ENCODE measurements around the gene TOX2.

TOX2 gene

GRCh38 chr20:43923322-43923721 lies 8.7 kb downstream of the TOX2 start:
- Histone ChIP-seq H3K9me2 (replicated peaks; ENCODE audit: control insufficient read depth, low read length) (no peaks in the 10 kb centered on the region), H3K27me3 (ENCODE audit: control insufficient read depth, low read length) (peaks cover 29% of the 10 kb centered on the region), H3F3A (ENCODE audit: control insufficient read depth, insufficient read depth) (no peaks in the 10 kb centered on the region), H3K4me1 (ENCODE audit: control insufficient read depth, low read length) (no peaks in the 10 kb centered on the region), H3K27ac (ENCODE audit: low read depth, low read length) (no peak overlapping the region), H3K9me3 (ENCODE audit: control insufficient read depth, insufficient read depth, low read length) (no peaks in the 10 kb centered on the region), H3K4me3 (ENCODE audit: low read length) (no peak overlapping the region), H3K36me3 (ENCODE audit: control insufficient read depth, low read length) (no peaks in the 10 kb centered on the region), H3K4me2 (ENCODE audit: low read length) (no peak overlapping the region), H4K20me1 (ENCODE audit: control insufficient read depth, insufficient read depth, low read depth, low read length) (no peaks in the 10 kb centered on the region), H3K79me2 (ENCODE audit: control insufficient read depth, low read length) (no peaks in the 10 kb centered on the region)
- TF ChIP-seq CTCF (IDR thresholded peaks at IDR 0.05; ENCODE audit: low read depth, low read length, poor library complexity, severe bottlenecking), result no peak
- TF ChIP-seq EZH2phosphoT487 (IDR thresholded peaks at IDR 0.05; ENCODE audit: borderline replicate concordance, low read length), result no peak

- H3K4me2 ChIP-seq (ENCODE audit: low read length), result no peak overlapping the region
- H3K27me3 ChIP-seq (ENCODE audit: control insufficient read depth, low read length), result peaks cover 29% of the 10 kb centered on the region
Measured at GRCh38 chr20:43923917-43924316, 9.3 kb downstream of the TOX2 start.

GRCh38 chr20:43925215-43925614 lies 10.6 kb downstream of the TOX2 start:
- no peaks in the 10 kb centered on the region for H3F3A ChIP-seq (ENCODE audit: control insufficient read depth, insufficient read depth)
- H3K9me3 ChIP-seq (ENCODE audit: control insufficient read depth, insufficient read depth, low read length), result no peaks in the 10 kb centered on the region
- H3K27ac ChIP-seq (ENCODE audit: low read depth, low read length), result no peak overlapping the region
- H3K4me1 ChIP-seq (ENCODE audit: control insufficient read depth, low read length), result no peaks in the 10 kb centered on the region
- H3K79me2 ChIP-seq (ENCODE audit: control insufficient read depth, low read length), result no peaks in the 10 kb centered on the region
- no peaks in the 10 kb centered on the region for H3K36me3 ChIP-seq (ENCODE audit: control insufficient read depth, low read length)
- H4K20me1 ChIP-seq (ENCODE audit: control insufficient read depth, insufficient read depth, low read depth, low read length), result no peaks in the 10 kb centered on the region
- no peak overlapping the region for H3K4me3 ChIP-seq (ENCODE audit: low read length)
- no peak overlapping the region for H3K4me2 ChIP-seq (ENCODE audit: low read length)
- H3K9me2 ChIP-seq (replicated peaks; ENCODE audit: control insufficient read depth, low read length), result no peaks in the 10 kb centered on the region
- TF ChIP-seq EZH2phosphoT487 (IDR thresholded peaks at IDR 0.05; ENCODE audit: borderline replicate concordance, low read length) (no peak), CTCF (IDR thresholded peaks at IDR 0.05; ENCODE audit: low read depth, low read length, poor library complexity, severe bottlenecking) (no peak)
- H3K27me3 ChIP-seq (ENCODE audit: control insufficient read depth, low read length), result peaks cover 29% of the 10 kb centered on the region

More at GRCh38 chr20:43923917-43924316, 9.3 kb downstream of the TOX2 start:
- Histone ChIP-seq H3K4me3 (ENCODE audit: low read length) (no peak overlapping the region), H3K27ac (ENCODE audit: low read depth, low read length) (no peak overlapping the region), H3K36me3 (ENCODE audit: control insufficient read depth, low read length) (no peaks in the 10 kb centered on the region), H3K4me1 (ENCODE audit: control insufficient read depth, low read length) (no peaks in the 10 kb centered on the region), H3K79me2 (ENCODE audit: control insufficient read depth, low read length) (no peaks in the 10 kb centered on the region), H4K20me1 (ENCODE audit: control insufficient read depth, insufficient read depth, low read depth, low read length) (no peaks in the 10 kb centered on the region), H3K9me3 (ENCODE audit: control insufficient read depth, insufficient read depth, low read length) (no peaks in the 10 kb centered on the region), H3K9me2 (replicated peaks; ENCODE audit: control insufficient read depth, low read length) (no peaks in the 10 kb centered on the region), H3F3A (ENCODE audit: control insufficient read depth, insufficient read depth) (no peaks in the 10 kb centered on the region)
- TF ChIP-seq CTCF (IDR thresholded peaks at IDR 0.05; ENCODE audit: low read depth, low read length, poor library complexity, severe bottlenecking), result no peak
- no peak for TF ChIP-seq EZH2phosphoT487 (IDR thresholded peaks at IDR 0.05; ENCODE audit: borderline replicate concordance, low read length)

- Histone ChIP-seq H3F3A (ENCODE audit: control insufficient read depth, insufficient read depth) (no peaks in the 10 kb centered on the region), H3K9me2 (replicated peaks; ENCODE audit: control insufficient read depth, low read length) (no peaks in the 10 kb centered on the region), H3K4me2 (ENCODE audit: low read length) (no peak overlapping the region), H3K27me3 (ENCODE audit: control insufficient read depth, low read length) (peaks cover 29% of the 10 kb centered on the region), H3K9me3 (ENCODE audit: control insufficient read depth, insufficient read depth, low read length) (no peaks in the 10 kb centered on the region), H3K79me2 (ENCODE audit: control insufficient read depth, low read length) (no peaks in the 10 kb centered on the region), H3K27ac (ENCODE audit: low read depth, low read length) (no peak overlapping the region), H3K36me3 (ENCODE audit: control insufficient read depth, low read length) (no peaks in the 10 kb centered on the region), H3K4me3 (ENCODE audit: low read length) (no peak overlapping the region), H3K4me1 (ENCODE audit: control insufficient read depth, low read length) (no peaks in the 10 kb centered on the region), H4K20me1 (ENCODE audit: control insufficient read depth, insufficient read depth, low read depth, low read length) (no peaks in the 10 kb centered on the region)
- TF ChIP-seq CTCF (IDR thresholded peaks at IDR 0.05; ENCODE audit: low read depth, low read length, poor library complexity, severe bottlenecking), result no peak
- no peak for TF ChIP-seq EZH2phosphoT487 (IDR thresholded peaks at IDR 0.05; ENCODE audit: borderline replicate concordance, low read length)
Measured at GRCh38 chr20:43925801-43926200, 11.1 kb downstream of the TOX2 start.
